HL-60 (cell line): ENCODE measurements around the gene CDC42BPB.

Experiments used
- DNase-seq, 2 experiments: peaks; one replicate each; pipeline ENCODE4 v3.0.0-alpha.2; 2010 to 2020; ENCODE audit warnings: low read depth in 1 of 2, low spot score in 1 of 2
- H3K27ac ChIP-seq: fragments of 250-450 bp; sonication (Bioruptor Pico); replicated peaks from 2 replicates; pipeline ENCODE4 v1.5.1; 2020; ENCODE audit warnings: mild to moderate bottlenecking, moderate library complexity
- H3K27me3 ChIP-seq: fragments of 250-450 bp; sonication (Bioruptor Pico); 2 replicates; pipeline ENCODE4 v1.5.1; 2021; ENCODE audit warnings: mild to moderate bottlenecking, moderate library complexity; ENCODE audit not compliant: insufficient read depth, poor library complexity, severe bottlenecking
- H3K4me3 ChIP-seq: replicated peaks from 2 replicates; pipeline ENCODE4 v1.5.1; 2011; ENCODE audit warnings: mild to moderate bottlenecking, control low read depth, low read length; ENCODE audit not compliant: insufficient read depth
- GABPA ChIP-seq: IDR thresholded peaks from 2 replicates; pipeline ENCODE4 v1.6.1; 2012; ENCODE audit warnings: low read depth
- POLR2AphosphoS5 ChIP-seq: IDR thresholded peaks from 2 replicates; pipeline ENCODE4 v1.6.1; 2012; ENCODE audit warnings: low read depth
- SPI1 ChIP-seq: IDR thresholded peaks from 2 replicates; pipeline ENCODE4 v1.6.1; 2012; ENCODE audit warnings: low read depth, mild to moderate bottlenecking, borderline replicate concordance
- TF ChIP-seq, protein P1 (sequence below): IDR thresholded peaks from 2 replicates; pipeline ENCODE4 v1.6.1; 2012; ENCODE audit warnings: low read depth; ENCODE audit not compliant: insufficient replicate concordance
- TF ChIP-seq, protein P2 (sequence below): IDR thresholded peaks from one replicate; pipeline ENCODE4 v1.5.1; 2011; ENCODE audit warnings: low read length, control low read depth, inconsistent platforms; ENCODE audit not compliant: insufficient read depth

The CDC42BPB gene

DNA sequence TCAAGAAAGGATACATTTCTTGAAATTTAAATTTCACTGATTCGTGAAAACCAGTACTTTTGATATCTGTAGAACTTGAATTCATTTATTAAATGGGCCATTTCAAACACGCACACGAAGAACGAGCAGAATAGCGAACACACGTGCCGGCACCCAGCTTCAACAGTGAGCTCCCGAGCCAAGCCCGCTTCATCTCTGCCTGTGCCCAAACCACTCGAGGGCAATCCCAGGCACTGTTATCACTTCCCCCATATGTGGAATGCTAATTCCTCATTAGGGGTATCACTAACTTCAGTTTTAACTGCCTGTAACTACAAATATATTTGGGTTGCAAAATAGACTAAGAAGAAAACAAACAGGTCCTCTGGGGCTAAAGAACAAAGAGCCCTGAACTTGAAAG, 86.9 kb downstream of the CDC42BPB start:
- TF ChIP-seq, protein P1, sequence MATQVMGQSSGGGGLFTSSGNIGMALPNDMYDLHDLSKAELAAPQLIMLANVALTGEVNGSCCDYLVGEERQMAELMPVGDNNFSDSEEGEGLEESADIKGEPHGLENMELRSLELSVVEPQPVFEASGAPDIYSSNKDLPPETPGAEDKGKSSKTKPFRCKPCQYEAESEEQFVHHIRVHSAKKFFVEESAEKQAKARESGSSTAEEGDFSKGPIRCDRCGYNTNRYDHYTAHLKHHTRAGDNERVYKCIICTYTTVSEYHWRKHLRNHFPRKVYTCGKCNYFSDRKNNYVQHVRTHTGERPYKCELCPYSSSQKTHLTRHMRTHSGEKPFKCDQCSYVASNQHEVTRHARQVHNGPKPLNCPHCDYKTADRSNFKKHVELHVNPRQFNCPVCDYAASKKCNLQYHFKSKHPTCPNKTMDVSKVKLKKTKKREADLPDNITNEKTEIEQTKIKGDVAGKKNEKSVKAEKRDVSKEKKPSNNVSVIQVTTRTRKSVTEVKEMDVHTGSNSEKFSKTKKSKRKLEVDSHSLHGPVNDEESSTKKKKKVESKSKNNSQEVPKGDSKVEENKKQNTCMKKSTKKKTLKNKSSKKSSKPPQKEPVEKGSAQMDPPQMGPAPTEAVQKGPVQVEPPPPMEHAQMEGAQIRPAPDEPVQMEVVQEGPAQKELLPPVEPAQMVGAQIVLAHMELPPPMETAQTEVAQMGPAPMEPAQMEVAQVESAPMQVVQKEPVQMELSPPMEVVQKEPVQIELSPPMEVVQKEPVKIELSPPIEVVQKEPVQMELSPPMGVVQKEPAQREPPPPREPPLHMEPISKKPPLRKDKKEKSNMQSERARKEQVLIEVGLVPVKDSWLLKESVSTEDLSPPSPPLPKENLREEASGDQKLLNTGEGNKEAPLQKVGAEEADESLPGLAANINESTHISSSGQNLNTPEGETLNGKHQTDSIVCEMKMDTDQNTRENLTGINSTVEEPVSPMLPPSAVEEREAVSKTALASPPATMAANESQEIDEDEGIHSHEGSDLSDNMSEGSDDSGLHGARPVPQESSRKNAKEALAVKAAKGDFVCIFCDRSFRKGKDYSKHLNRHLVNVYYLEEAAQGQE: no peak
- TF ChIP-seq SPI1 (no peak), GABPA (no peak), POLR2AphosphoS5 (no peak)
- TF ChIP-seq, protein P2, sequence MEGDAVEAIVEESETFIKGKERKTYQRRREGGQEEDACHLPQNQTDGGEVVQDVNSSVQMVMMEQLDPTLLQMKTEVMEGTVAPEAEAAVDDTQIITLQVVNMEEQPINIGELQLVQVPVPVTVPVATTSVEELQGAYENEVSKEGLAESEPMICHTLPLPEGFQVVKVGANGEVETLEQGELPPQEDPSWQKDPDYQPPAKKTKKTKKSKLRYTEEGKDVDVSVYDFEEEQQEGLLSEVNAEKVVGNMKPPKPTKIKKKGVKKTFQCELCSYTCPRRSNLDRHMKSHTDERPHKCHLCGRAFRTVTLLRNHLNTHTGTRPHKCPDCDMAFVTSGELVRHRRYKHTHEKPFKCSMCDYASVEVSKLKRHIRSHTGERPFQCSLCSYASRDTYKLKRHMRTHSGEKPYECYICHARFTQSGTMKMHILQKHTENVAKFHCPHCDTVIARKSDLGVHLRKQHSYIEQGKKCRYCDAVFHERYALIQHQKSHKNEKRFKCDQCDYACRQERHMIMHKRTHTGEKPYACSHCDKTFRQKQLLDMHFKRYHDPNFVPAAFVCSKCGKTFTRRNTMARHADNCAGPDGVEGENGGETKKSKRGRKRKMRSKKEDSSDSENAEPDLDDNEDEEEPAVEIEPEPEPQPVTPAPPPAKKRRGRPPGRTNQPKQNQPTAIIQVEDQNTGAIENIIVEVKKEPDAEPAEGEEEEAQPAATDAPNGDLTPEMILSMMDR: no peak
- Histone ChIP-seq H3K27ac (no peak overlapping the region), H3K27me3 (no peaks in the 10 kb centered on the region), H3K4me3 (no peak overlapping the region)
- no peak for DNase-seq

DNA sequence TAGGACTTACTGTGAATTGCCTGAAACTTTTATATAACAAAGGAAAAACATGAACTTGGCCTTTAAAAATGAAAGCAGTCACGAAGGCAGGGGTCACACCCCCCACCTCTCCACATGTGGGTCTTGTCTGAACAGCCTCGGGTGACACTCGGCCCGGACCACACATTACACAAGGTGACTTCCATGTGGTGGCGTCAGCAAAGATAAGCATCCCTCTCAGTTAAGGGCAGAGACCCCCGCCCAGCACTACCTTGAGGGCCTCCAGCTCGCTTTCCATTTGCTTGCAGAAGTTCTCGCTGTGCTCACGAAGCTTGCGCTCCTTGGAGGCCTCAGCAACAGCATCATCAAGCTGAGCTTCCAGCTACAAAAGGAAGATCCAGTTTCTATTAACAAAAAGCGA, 87.4 kb downstream of the CDC42BPB start:
- Histone ChIP-seq H3K27ac (no peak overlapping the region), H3K27me3 (no peaks in the 10 kb centered on the region), H3K4me3 (no peak overlapping the region)
- no peak for DNase-seq
- TF ChIP-seq, protein P1: no peak
- TF ChIP-seq, protein P2: no peak
- no peak for TF ChIP-seq GABPA
- no peak for TF ChIP-seq SPI1
- no peak for TF ChIP-seq POLR2AphosphoS5

DNA sequence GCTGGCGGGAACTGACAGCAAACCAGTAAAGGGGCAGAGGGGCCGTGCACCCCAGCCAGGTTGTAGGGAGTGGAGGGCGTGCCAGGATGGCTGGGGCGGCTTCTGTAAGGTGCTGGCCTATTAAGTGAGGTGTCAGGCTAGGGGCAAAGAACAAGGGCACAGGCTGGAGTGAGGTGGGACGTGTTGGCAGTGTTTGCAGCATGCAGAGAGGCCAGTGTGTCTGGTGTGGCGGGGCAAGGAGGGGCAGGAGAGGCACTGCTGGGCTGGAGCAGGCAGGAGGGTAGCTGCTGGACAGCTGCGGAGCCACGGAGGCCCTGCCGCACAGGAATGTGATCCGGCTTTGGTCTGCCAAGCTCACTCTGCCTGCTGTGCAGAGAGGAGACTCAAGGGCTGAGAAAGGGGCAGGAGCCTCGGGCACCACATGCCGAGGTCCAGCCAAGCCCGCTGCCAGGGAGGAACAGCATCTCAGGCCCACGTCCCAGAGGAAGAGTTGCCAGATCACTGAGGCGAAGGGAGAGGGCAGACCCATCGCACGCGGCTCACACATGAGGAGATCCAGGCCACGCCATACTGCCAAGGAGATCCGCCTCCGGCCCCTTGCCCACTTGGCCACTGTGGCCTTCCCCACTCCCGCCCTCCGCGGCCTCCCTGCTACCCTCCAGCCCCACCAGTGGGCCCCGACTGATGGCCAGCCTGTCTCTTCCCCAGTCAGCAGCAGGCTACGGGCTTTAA, 88.1 kb downstream of the CDC42BPB start:
- TF ChIP-seq GABPA: no peak
- TF ChIP-seq SPI1: no peak
- TF ChIP-seq, protein P1: no peak
- Histone ChIP-seq H3K27me3 (no peaks in the 10 kb centered on the region), H3K4me3 (no peak overlapping the region), H3K27ac (no peak overlapping the region)
- DNase-seq: no peak
